HepG2 (cell line): ENCODE results near the gene CARS1. TPM values are rescaled to one million over a fixed set of nuclear protein-coding genes. Genes with fewer than 3 reads are reported as not detected.

ENCODE experiments used
- ATAC-seq: fragments of 200-7000 bp; cut with Tn5 transposase; 3 replicates; pipeline ENCODE4 v1.9.1; 2020; ENCODE audit warnings: mild to moderate bottlenecking, moderate library complexity
- BruUV-seq: library from RNA; stranded (reverse); fragments of 400-500 nt; replicated peaks from 2 replicates; lab custom pipeline; 2021; lab: Mats Ljungman, UMichigan
- CTCF ChIA-PET: fragments of 300-600 bp; formaldehyde crosslinking; extraction: SDS; loops from one replicate; lab custom pipeline; 2021; ENCODE audit warnings: low total read pairs, inconsistent platforms, low intra/inter-chr PET ratio; lab: Yijun Ruan, JAX
- POLR2A ChIA-PET: fragments of 350-600 bp; sonication (Branson Sonifier 250); formaldehyde crosslinking; loops from one replicate; lab custom pipeline; 2020; ENCODE audit warnings: antibody characterized with exemption, inconsistent platforms; lab: Yijun Ruan, JAX
- DNase-seq: peaks from one replicate; pipeline ENCODE4 v3.0.0-alpha.2; 2015; ENCODE audit warnings: low spot score
- FAIRE-seq: peaks from 3 replicates; lab custom pipeline; 2011; peaks lifted over from hg19 to GRCh38; lab: Jason Lieb, UNC
- H2AFZ ChIP-seq: one replicate; pipeline ENCODE4 v1.6.1; 2011; ENCODE audit warnings: low read length, inconsistent platforms
- H3K27ac ChIP-seq: fragments of 300-600 bp; 3 replicates; pipeline ENCODE4 v1.8.0; 2011; ENCODE audit warnings: mixed run types, mild to moderate bottlenecking, mixed read lengths, low read length, inconsistent platforms; ENCODE audit not compliant: insufficient read depth; ENCODE audit errors: extremely low read length
- H3K27me3 ChIP-seq, 2 experiments: fragments of 200-600 bp in 1 of 2; 2 replicates in 1 of 2; 3 replicates in 1 of 2; pipeline versions ENCODE4 v1.6.0 to v1.8.0; 2011; ENCODE audit warnings: low read length in 2 of 2, mild to moderate bottlenecking in 2 of 2, moderate library complexity in 2 of 2, inconsistent platforms in 1 of 2; ENCODE audit not compliant: insufficient read depth in 2 of 2, control insufficient read depth in 1 of 2
- H3K36me3 ChIP-seq, 2 experiments: fragments of 200-600 bp in 1 of 2; replicated peaks in 1 of 2; 2 replicates in 1 of 2; 3 replicates in 1 of 2; pipeline versions ENCODE4 v1.5.1 to v1.8.0; 2011; ENCODE audit warnings: low read length in 2 of 2, inconsistent platforms in 1 of 2; ENCODE audit not compliant: insufficient read depth in 2 of 2, control insufficient read depth in 1 of 2
- H3K4me1 ChIP-seq: 2 replicates; pipeline ENCODE4 v1.5.1; 2012; ENCODE audit warnings: low read length, inconsistent platforms; ENCODE audit not compliant: insufficient read depth
- H3K4me2 ChIP-seq: 2 replicates; pipeline ENCODE4 v1.6.0; 2011; ENCODE audit warnings: low read depth, low read length, inconsistent platforms
- H3K4me3 ChIP-seq, 3 experiments: fragments of 200-600 bp in 1 of 3; sonication (generic), shearing (Covaris generic) in 1 of 3; replicated peaks in 1 of 3; 2 replicates each; pipeline ENCODE4 v1.5.1; 2011 to 2016; ENCODE audit warnings: low read length in 3 of 3, inconsistent platforms in 2 of 3, low read depth in 2 of 3, mild to moderate bottlenecking in 2 of 3, control low read depth in 1 of 3, mixed read lengths in 1 of 3; ENCODE audit not compliant: insufficient read depth in 1 of 3
- H3K79me2 ChIP-seq: one replicate; pipeline ENCODE4 v1.6.1; 2011; ENCODE audit warnings: low read length, inconsistent platforms; ENCODE audit not compliant: insufficient read depth
- H3K9ac ChIP-seq: 2 replicates; pipeline ENCODE4 v1.6.0; 2011; ENCODE audit warnings: mild to moderate bottlenecking, low read depth, low read length, inconsistent platforms; ENCODE audit not compliant: insufficient read depth
- H3K9me3 ChIP-seq: 2 replicates; pipeline ENCODE4 v1.5.1; 2012; ENCODE audit warnings: mild to moderate bottlenecking, low read length
- H4K20me1 ChIP-seq: 2 replicates; pipeline ENCODE4 v1.6.0; 2011; ENCODE audit warnings: inconsistent platforms, mild to moderate bottlenecking, low read length, moderate library complexity; ENCODE audit not compliant: insufficient read depth
- ASH2L ChIP-seq: fragments of 300-600, 200-600 bp; sonication (generic); IDR thresholded peaks from 2 replicates; pipeline ENCODE4 v1.7.0; 2017; ENCODE audit warnings: low read depth, mild to moderate bottlenecking, moderate library complexity, mixed read lengths, low read length; ENCODE audit not compliant: insufficient read length
- ATAD3A ChIP-seq: sonication (generic); formaldehyde crosslinking; IDR thresholded peaks from 2 replicates; pipeline ENCODE4 v1.4.0; 2020; ENCODE audit warnings: missing genetic modification reagents
- ELF1 ChIP-seq: sonication (generic); formaldehyde crosslinking; IDR thresholded peaks from 2 replicates; pipeline ENCODE4 v1.4.0; 2020; ENCODE audit warnings: missing genetic modification reagents
- HDAC6 ChIP-seq: fragments of 200-600 bp; sonication (generic); IDR thresholded peaks from 2 replicates; pipeline ENCODE4 v1.7.0; 2017; ENCODE audit warnings: mild to moderate bottlenecking, antibody characterized with exemption, low read length, low read depth
- HNRNPK ChIP-seq: fragments of 200-400 bp; formaldehyde crosslinking; IDR thresholded peaks from 2 replicates; pipeline ENCODE4 v1.6.1; 2018; ENCODE audit warnings: low read length, low read depth, moderate library complexity, mild to moderate bottlenecking; ENCODE audit not compliant: poor library complexity, severe bottlenecking
- MED8 ChIP-seq: sonication (generic); formaldehyde crosslinking; IDR thresholded peaks from 2 replicates; pipeline ENCODE4 v1.8.1; 2023; ENCODE audit warnings: mild to moderate bottlenecking, missing genetic modification reagents; ENCODE audit not compliant: insufficient replicate concordance
- REXO4 ChIP-seq: sonication (generic); formaldehyde crosslinking; IDR thresholded peaks from 2 replicates; pipeline ENCODE4 v1.8.0; 2022; ENCODE audit warnings: missing genetic modification reagents, mild to moderate bottlenecking, borderline replicate concordance
- ZFP62 ChIP-seq: sonication (generic); formaldehyde crosslinking; IDR thresholded peaks from 2 replicates; pipeline ENCODE4 v1.4.0; 2020; ENCODE audit warnings: missing genetic modification reagents
- ZNF343 ChIP-seq: sonication (generic); formaldehyde crosslinking; IDR thresholded peaks from 2 replicates; pipeline ENCODE4 v1.4.0; 2020; ENCODE audit warnings: mild to moderate bottlenecking, missing genetic modification reagents
- ZSCAN22 ChIP-seq: sonication (generic); formaldehyde crosslinking; IDR thresholded peaks from 2 replicates; pipeline ENCODE4 v1.4.0; 2020; ENCODE audit warnings: mild to moderate bottlenecking, missing genetic modification reagents
- ZSCAN25 ChIP-seq: sonication (generic); formaldehyde crosslinking; IDR thresholded peaks from 2 replicates; pipeline ENCODE4 v1.8.0; 2022; ENCODE audit warnings: mild to moderate bottlenecking, missing genetic modification reagents
- WGBS: methylation state at CpG from one replicate; pipeline ENCODE4 v1.1.6; 2017; ENCODE audit warnings: low lambda C conversion rate; 5-methylcytosine and 5-hydroxymethylcytosine counted together
- in situ Hi-C: cut with HindIII; loops from 2 replicates; pipeline ENCODE4 v1.10.0; 2017; ENCODE audit warnings: low pct_unique_long_range_greater_than_20kb; ENCODE audit not compliant: extremely low pct_ligation_motif_present
- intact Hi-C: fragments of 100-400 bp; cut with micrococcal nuclease; formaldehyde crosslinking; loops from one replicate; pipeline ENCODE4 v1.10.0; 2022; ENCODE audit not compliant: unreplicated experiment
- polyA plus RNA-seq, 8 experiments: library from polyadenylated mRNA; depleted of rRNA in 3 of 8; stranded (reverse) in 7 of 8; unstranded in 1 of 8; fragments of >200 nt; fragmentation: Illumina TruSeq in 4 of 8; extraction: Trizol in 4 of 8; gene quantifications; 2 replicates each; pipeline versions ENCODE4 v1.2.1 to v1.2.3, GENCODE V29; 2011 to 2016; ENCODE audit warnings: low read depth in 4 of 8, missing spikeins in 1 of 8, mixed read lengths in 1 of 8; ENCODE audit not compliant: insufficient read depth in 1 of 8
- total RNA-seq, 5 experiments: library from RNA; depleted of rRNA; stranded (reverse); fragments of >200 nt; fragmentation: Illumina TruSeq; extraction: Trizol; gene quantifications; 2 replicates each; pipeline ENCODE4 v1.2.3, GENCODE V29; 2016; ENCODE audit warnings: low read depth in 1 of 5
- TF ChIP-seq, protein P1 (sequence below): sonication (generic); formaldehyde crosslinking; IDR thresholded peaks from 2 replicates; pipeline ENCODE4 v1.4.0; 2020; ENCODE audit warnings: missing genetic modification reagents

The CARS1 gene
- total and polyA plus RNA-seq, 2 of the 13 experiments (the other 11 are each of a cell fraction or from before 2014, with no cell fraction given) = 33.8 to 47.0 TPM

GRCh38 chr11:3036419-3036818, 20.8 kb downstream of the CARS1 start:
- intact Hi-C loops = no loop called here
- Histone ChIP-seq H3K9ac (no peak overlapping the region), H3K27ac (no peak overlapping the region), H3K27me3 (no peaks in the 10 kb centered on the region), H3K36me3 (peaks cover 28 to 76% of the 10 kb centered on the region in 2 experiments; a peak in 4 of 5 replicates), H3K4me3 (no peak overlapping the region), H3K4me2 (no peak overlapping the region), H4K20me1 (peaks cover 6% of the 10 kb centered on the region; the same call in 1 of the 2 replicates), H3K9me3 (no peaks in the 10 kb centered on the region), H2AFZ (no peak overlapping the region), H3K4me1 (no peaks in the 10 kb centered on the region), H3K79me2 (no peaks in the 10 kb centered on the region)
- no peak for TF ChIP-seq MED8 (CRISPR knock-in tag)
- TF ChIP-seq ZSCAN22 (CRISPR knock-in tag) = no peak
- TF ChIP-seq ZFP62 (CRISPR knock-in tag) = no peak
- TF ChIP-seq REXO4 = no peak
- TF ChIP-seq, protein P1, sequence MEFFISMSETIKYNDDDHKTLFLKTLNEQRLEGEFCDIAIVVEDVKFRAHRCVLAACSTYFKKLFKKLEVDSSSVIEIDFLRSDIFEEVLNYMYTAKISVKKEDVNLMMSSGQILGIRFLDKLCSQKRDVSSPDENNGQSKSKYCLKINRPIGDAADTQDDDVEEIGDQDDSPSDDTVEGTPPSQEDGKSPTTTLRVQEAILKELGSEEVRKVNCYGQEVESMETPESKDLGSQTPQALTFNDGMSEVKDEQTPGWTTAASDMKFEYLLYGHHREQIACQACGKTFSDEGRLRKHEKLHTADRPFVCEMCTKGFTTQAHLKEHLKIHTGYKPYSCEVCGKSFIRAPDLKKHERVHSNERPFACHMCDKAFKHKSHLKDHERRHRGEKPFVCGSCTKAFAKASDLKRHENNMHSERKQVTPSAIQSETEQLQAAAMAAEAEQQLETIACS (CRISPR knock-in tag) = no peak
- TF ChIP-seq ZSCAN25 (CRISPR knock-in tag) = no peak
- no peak for TF ChIP-seq ELF1 (CRISPR knock-in tag)
- TF ChIP-seq ASH2L = no peak
- TF ChIP-seq ZNF343 (CRISPR knock-in tag) = no peak
- TF ChIP-seq ATAD3A (CRISPR knock-in tag) = no peak
- no peak for TF ChIP-seq HDAC6
- no peak for TF ChIP-seq HNRNPK
- DNase-seq = no peak
- ATAC-seq = no peak
- POLR2A ChIA-PET = no interaction called here
- no peak for FAIRE-seq
- no TSS peak for BruUV-seq
- CTCF ChIA-PET = interaction anchor here (1.7 to 4.7 kb wide), 2 partner anchors 54 to 57 kb away, joined by 5 to 53 read pairs; no protein-coding TSS in a partner anchor
- 96% methylated on average over 5 of the region's 5 CpGs for WGBS
- in situ Hi-C loops = loop anchor here (10.0 kb wide), 1 partner anchor 178 kb away; the partner anchor contains the start of gene MRGPRG
